ENCODE results near the gene RSBN1.
"Not testable (repeated sequence)": the region's sequence is repeated elsewhere in the genome, so short reads cannot be mapped to it uniquely, and the experiment has no call there.

RSBN1 gene

GRCh38 chr1:113734357-113735055 lies 77.8 kb downstream of the RSBN1 start:
- H3K4me3 ChIP-seq (ENCODE audit: low read length in 2 of 2): no peak overlapping the region
- H3K9ac ChIP-seq (ENCODE audit: low read length in 2 of 2): no peak overlapping the region
- no peaks in the 10 kb centered on the region for H3K4me1 ChIP-seq (ENCODE audit: control insufficient read depth, insufficient read depth, low read length)
- H3K9me3 ChIP-seq (ENCODE audit: control insufficient read depth in 2 of 2, low read length in 2 of 2): no peaks in the 10 kb centered on the region
- no peak overlapping the region for H3K27ac ChIP-seq (ENCODE audit: low read length)
- H3K36me3 ChIP-seq (ENCODE audit: control insufficient read depth in 2 of 2, insufficient read depth in 2 of 2, low read length in 2 of 2): peaks cover 4% of the 10 kb centered on the region in 2 donors
- H3K27me3 ChIP-seq (ENCODE audit: control insufficient read depth in 1 of 2, insufficient read depth in 2 of 2, low read length in 2 of 2): no peaks in the 10 kb centered on the region

GRCh38 chr1:113732802-113733201 lies 79.5 kb downstream of the RSBN1 start:
- Histone ChIP-seq H3K36me3 (ENCODE audit: control insufficient read depth in 2 of 2, insufficient read depth in 2 of 2, low read length in 2 of 2) (peaks cover 4% of the 10 kb centered on the region in 2 donors), H3K4me3 (ENCODE audit: low read length in 2 of 2) (no peak overlapping the region), H3K4me1 (ENCODE audit: control insufficient read depth, insufficient read depth, low read length) (no peaks in the 10 kb centered on the region), H3K9me3 (ENCODE audit: control insufficient read depth in 2 of 2, low read length in 2 of 2) (no peaks in the 10 kb centered on the region), H3K27me3 (ENCODE audit: control insufficient read depth in 1 of 2, insufficient read depth in 2 of 2, low read length in 2 of 2) (no peaks in the 10 kb centered on the region), H3K9ac (ENCODE audit: low read length in 2 of 2) (no peak overlapping the region), H3K27ac (ENCODE audit: low read length) (no peak overlapping the region)

- Histone ChIP-seq H3K9ac (ENCODE audit: low read length in 2 of 2) (no peak overlapping the region), H3K27me3 (ENCODE audit: control insufficient read depth in 1 of 2, insufficient read depth in 2 of 2, low read length in 2 of 2) (no peaks in the 10 kb centered on the region), H3K36me3 (ENCODE audit: control insufficient read depth in 2 of 2, insufficient read depth in 2 of 2, low read length in 2 of 2) (peaks cover 3 to 4% of the 10 kb centered on the region in 2 donors), H3K4me3 (ENCODE audit: low read length in 2 of 2) (no peak overlapping the region), H3K4me1 (ENCODE audit: control insufficient read depth, insufficient read depth, low read length) (no peaks in the 10 kb centered on the region), H3K27ac (ENCODE audit: low read length) (no peak overlapping the region), H3K9me3 (ENCODE audit: control insufficient read depth in 2 of 2, low read length in 2 of 2) (no peaks in the 10 kb centered on the region)
These were observed 91.3 kb downstream of the RSBN1 start for GRCh38 chr1:113721010-113721409.

GRCh38 chr1:113718621-113719020 lies 93.7 kb downstream of the RSBN1 start:
- H3K9me3 ChIP-seq (ENCODE audit: control insufficient read depth in 2 of 2, low read length in 2 of 2); H3K27me3 ChIP-seq (ENCODE audit: control insufficient read depth in 1 of 2, insufficient read depth in 2 of 2, low read length in 2 of 2); H3K4me1 ChIP-seq (ENCODE audit: control insufficient read depth, insufficient read depth, low read length); H3K36me3 ChIP-seq (ENCODE audit: control insufficient read depth in 2 of 2, insufficient read depth in 2 of 2, low read length in 2 of 2); H3K27ac ChIP-seq (ENCODE audit: low read length); H3K9ac ChIP-seq (ENCODE audit: low read length in 2 of 2); H3K4me3 ChIP-seq (ENCODE audit: low read length in 2 of 2): not testable (repeated sequence)

GRCh38 chr1:113717506-113717905 lies 94.8 kb downstream of the RSBN1 start:
- H3K9me3 ChIP-seq (ENCODE audit: control insufficient read depth in 2 of 2, low read length in 2 of 2); H3K4me3 ChIP-seq (ENCODE audit: low read length in 2 of 2); H3K4me1 ChIP-seq (ENCODE audit: control insufficient read depth, insufficient read depth, low read length); H3K36me3 ChIP-seq (ENCODE audit: control insufficient read depth in 2 of 2, insufficient read depth in 2 of 2, low read length in 2 of 2); H3K9ac ChIP-seq (ENCODE audit: low read length in 2 of 2); H3K27ac ChIP-seq (ENCODE audit: low read length); H3K27me3 ChIP-seq (ENCODE audit: control insufficient read depth in 1 of 2, insufficient read depth in 2 of 2, low read length in 2 of 2): not testable (repeated sequence)

GRCh38 chr1:113714606-113715269 lies 97.5 kb downstream of the RSBN1 start:
- no peak overlapping the region for H3K4me3 ChIP-seq (ENCODE audit: low read length in 2 of 2)
- no peak overlapping the region for H3K27ac ChIP-seq (ENCODE audit: low read length)
- H3K27me3 ChIP-seq (ENCODE audit: control insufficient read depth in 1 of 2, insufficient read depth in 2 of 2, low read length in 2 of 2): no peaks in the 10 kb centered on the region
- no peak overlapping the region for H3K9ac ChIP-seq (ENCODE audit: low read length in 2 of 2)
- H3K4me1 ChIP-seq (ENCODE audit: control insufficient read depth, insufficient read depth, low read length): no peaks in the 10 kb centered on the region
- no peaks in the 10 kb centered on the region for H3K9me3 ChIP-seq (ENCODE audit: control insufficient read depth in 2 of 2, low read length in 2 of 2)
- H3K36me3 ChIP-seq (ENCODE audit: control insufficient read depth in 2 of 2, insufficient read depth in 2 of 2, low read length in 2 of 2): peaks cover 2 to 3% of the 10 kb centered on the region in 2 donors

All from stomach smooth muscle (tissue), 2 donors.